ENCODE results near the gene TRIM69.

GRCh38 chr15:44813231-44813630, 76.9 kb downstream of the TRIM69 start:
- TF ChIP-seq POLR2AphosphoS5 (IDR thresholded peaks at IDR 0.05) (no peak), POLR2A (IDR thresholded peaks at IDR 0.05) (no peak)
- TF ChIP-seq, protein P1, sequence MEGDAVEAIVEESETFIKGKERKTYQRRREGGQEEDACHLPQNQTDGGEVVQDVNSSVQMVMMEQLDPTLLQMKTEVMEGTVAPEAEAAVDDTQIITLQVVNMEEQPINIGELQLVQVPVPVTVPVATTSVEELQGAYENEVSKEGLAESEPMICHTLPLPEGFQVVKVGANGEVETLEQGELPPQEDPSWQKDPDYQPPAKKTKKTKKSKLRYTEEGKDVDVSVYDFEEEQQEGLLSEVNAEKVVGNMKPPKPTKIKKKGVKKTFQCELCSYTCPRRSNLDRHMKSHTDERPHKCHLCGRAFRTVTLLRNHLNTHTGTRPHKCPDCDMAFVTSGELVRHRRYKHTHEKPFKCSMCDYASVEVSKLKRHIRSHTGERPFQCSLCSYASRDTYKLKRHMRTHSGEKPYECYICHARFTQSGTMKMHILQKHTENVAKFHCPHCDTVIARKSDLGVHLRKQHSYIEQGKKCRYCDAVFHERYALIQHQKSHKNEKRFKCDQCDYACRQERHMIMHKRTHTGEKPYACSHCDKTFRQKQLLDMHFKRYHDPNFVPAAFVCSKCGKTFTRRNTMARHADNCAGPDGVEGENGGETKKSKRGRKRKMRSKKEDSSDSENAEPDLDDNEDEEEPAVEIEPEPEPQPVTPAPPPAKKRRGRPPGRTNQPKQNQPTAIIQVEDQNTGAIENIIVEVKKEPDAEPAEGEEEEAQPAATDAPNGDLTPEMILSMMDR (IDR thresholded peaks at IDR 0.05), result no peak
